Pulmonary artery endothelial cell (primary cell): ENCODE data around the gene PRKCA. TPM values are rescaled to one million over a fixed set of nuclear protein-coding genes. Genes with fewer than 3 reads are reported as not detected.
A peak's percentile ranks its signal among the peaks of the same experiment; 100 is the strongest.
"Not testable (repeated sequence)": the region's sequence is repeated elsewhere in the genome, so short reads cannot be mapped to it uniquely, and the experiment has no call there.

Source experiments
- DNase-seq: peaks from one replicate; pipeline ENCODE4 v3.0.0-alpha.2; 2011; ENCODE audit warnings: low read depth, low spot score
- total RNA-seq: library from RNA; depleted of rRNA; stranded (reverse); fragments of >200 nt; gene quantifications from 2 replicates; pipeline ENCODE4 v1.2.3, GENCODE V29; 2014

Gene PRKCA
- total RNA-seq, 1 donor from 2014 or later = 10.8 TPM

DNA sequence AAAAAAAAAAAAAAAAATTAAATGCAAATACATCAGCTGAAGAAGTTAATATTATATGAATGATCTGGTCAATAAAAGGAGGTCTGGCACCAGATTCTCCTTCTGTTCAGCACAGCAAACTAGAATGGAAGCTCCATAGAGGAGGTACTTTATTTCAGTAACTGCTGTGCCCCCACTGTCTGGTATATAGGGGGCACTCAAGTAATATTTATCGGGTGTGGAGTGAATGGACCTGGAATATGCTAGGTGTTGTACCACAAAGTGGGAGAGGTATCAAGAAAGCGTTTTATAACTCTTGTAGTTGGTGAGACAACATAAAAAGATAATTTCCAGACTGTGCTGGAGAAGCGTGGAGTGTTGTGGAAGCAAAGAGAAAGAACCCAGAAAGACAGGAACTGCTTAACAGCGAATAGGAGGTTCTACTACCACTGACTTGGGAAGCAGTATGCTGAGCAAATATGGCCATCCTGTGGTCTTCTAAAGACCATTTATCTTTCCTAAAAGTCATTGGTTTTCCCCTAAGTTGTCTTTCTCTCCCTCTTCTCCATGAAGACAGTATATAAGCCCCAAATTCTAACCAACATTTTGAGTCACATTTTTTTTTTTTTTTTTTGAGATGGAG is 12.2 kb upstream of the PRKCA start:
- DNase-seq = no peak

DNA sequence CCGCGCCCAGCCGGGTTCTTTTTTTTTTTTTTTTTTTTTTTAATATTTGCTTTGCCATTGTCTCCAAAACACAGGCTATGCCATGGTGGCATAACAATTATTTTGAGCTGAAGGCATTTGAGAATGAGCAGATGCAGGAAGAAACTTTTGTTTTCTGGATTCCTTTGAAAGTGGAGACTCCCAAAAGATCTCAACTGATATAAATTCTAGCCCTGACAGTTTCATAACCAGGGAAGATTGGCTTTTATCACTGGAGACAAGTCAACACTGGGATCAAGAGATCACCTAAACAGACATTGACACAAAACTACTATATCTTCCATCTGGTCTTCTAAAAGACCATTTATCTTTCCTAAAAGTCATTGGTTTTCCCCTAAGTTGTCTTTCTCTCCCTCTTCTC is 10.1 kb upstream of the PRKCA start:
- no peak for DNase-seq

DNA sequence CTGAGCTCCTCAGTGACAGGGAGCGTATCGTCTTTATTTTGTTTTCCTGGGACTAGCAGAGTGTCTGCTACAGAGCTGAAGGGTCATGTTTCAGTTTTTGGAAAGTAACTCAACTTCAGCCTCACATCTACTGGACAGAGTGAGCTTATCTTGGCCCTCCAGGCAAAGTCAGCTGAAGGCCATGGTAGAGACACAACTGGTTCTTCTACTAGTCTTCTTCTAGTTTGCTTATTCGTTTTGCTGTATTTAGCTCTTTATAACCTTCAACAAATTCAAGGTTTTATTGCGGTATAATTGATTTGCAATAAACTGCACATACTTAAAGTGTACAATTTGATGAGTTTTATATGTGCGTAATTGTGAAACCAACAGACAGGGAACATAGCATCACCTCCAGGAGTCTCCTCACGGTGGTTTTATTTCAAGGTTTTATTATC is 6.1 kb upstream of the PRKCA start:
- DNase-seq = no peak

DNA sequence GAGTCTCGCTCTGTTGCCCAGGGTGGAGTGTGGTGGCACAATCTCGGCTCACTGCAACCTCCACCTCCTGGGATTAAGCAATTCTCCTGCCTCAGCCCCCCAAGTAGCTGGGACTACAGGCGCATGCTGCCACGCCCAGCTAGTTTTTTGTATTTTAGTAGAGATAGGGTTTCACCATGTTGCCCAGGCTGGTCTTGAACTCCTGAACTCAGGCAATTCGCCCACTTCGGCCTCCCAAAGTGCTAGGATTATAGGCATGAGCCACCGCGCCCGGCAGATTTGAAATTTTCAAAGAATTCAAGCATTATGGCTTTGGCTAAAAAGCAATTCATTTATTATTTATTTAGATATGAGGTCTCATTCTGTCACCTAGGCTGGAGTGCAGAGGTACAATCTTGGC is 5.0 kb upstream of the PRKCA start:
- not testable (repeated sequence) for DNase-seq

DNA sequence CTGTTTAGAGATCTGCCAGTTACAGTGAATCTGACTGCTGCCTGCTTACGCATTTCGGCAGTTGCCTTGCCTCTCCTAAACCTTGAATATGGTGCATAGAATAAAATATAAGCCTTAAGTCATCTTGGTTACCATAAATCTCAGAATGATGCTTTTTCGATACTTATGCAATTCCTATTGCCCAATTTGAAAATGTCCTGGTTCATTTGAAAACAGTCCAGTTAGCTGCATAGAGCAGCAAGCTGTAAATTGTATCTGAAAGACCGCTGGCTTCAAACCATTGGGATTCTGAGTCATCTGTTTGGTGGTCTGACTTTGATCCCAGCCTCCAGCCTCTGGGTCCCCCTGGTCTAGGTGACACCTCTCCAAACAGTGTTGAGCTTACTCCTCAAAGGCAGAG is 2.7 kb upstream of the PRKCA start:
- no peak for DNase-seq

DNA sequence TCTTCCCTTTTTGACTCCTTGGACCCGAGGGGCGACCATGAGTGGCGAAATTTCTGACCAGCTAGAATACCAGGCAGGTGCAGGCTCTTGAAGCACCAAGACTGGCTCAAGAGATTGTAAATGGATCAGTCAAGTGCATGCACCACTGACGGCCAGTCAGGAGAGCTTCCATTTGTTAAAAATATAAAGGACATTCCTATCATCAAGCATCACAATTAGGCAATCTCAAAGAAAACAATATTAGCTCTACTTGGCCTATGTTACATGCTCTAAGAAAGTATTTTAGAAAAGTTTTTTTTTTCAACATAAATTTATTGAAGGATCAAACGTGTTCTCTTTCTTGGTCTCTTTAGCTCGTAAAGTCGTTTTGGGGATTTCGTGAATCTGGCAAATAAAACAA is 1.5 kb upstream of the PRKCA start:
- DNase-seq = no peak

DNA sequence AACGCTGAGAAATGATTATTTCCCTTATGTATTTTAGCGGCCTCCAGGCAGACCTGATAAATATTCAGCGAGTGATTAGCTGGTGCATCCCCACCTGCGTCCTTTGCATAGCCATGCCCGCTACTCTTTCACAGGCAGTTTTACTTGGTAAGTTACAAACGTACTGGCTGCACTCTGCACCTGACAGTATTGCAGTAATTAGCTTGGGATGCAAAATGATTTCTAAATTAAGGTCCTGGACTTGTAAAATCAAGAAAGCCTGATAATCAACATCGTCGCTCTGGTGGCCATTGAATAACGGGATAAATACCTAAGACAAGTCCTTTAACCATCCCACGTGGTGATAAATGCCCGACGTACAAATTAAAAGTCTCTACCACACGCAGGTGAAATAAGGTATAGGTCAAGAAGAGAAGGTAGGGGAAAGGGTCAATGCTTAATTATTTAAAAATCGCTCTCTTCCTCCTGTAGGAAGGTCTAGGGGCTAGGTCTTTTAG is 998 bp upstream of the PRKCA start:
- no peak for DNase-seq

DNA sequence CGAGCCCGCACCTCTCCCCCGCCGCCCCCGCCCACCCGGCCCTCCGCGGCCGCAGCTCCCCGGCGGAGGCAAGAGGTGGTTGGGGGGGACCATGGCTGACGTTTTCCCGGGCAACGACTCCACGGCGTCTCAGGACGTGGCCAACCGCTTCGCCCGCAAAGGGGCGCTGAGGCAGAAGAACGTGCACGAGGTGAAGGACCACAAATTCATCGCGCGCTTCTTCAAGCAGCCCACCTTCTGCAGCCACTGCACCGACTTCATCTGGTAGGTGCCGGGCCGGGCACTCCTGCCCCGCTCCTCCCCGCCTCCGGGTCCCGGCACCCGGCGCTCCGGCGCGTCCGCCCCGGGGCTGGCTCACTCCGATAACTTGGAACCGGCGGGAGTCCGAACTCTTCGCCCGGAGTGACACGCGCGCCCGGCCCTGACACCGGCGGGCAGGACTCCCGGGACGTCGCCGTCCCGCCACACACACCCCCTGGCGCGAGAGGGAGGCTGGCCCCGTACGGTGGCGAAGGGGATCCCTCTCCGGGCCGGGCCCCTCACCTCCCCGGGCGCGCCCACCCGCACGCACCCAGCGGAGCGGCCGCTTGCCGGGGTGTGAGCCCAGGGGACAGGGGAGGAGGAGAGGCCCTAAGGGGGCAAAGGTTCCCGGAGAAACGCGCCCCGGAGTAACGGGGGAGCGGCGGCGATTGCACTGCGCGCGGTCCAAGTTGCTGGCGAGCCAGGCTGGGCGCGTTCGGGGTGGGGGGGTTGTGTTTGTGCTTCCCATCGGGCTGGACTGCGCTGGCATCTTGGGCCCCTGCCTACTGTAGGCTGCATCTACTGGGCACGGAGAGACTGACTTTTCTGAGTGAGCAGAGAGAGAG is 581 bp downstream of the PRKCA start:
- peak; percentile 29 for DNase-seq

DNA sequence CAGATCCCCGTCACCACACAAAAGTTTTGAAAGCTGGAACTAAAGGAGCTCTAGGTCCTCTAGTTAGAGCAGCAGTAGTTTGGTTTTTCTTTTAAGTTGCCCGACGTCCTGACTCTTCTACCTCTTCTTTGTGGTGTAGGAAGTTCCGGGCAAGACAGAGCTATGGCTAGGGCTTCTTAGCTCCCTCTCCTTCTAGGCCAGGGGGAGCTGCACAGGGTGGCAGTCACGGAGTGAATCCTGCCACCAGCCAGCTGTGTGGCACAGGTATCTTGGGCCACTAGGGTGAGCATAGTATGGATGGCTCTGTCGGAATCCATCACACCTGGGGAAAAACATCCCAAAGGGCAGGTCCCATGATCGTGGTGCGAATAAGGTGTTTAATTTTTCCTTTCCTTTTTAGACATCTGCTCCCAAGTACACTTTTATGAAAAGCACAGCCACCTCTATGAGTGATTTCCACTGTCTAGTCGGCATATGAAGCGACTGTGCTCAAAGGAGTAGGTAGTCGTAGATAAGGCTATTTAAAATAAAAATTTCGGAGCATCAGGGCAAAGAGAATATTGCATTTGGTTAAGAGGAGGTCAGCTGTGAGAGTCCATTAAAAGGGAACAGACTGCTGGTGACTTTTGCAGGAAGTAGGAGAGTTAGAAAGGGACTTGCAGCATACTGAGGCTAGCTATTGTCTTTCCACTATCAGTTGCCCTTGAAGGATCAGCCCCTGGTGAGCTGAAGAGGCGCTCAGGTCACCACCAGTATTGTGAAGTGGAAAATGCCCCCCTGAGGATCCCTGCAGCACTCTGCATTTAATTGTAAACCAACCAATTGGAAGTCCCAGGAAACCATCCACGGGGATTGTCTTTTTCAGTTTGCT is 2.1 kb downstream of the PRKCA start:
- no peak for DNase-seq

DNA sequence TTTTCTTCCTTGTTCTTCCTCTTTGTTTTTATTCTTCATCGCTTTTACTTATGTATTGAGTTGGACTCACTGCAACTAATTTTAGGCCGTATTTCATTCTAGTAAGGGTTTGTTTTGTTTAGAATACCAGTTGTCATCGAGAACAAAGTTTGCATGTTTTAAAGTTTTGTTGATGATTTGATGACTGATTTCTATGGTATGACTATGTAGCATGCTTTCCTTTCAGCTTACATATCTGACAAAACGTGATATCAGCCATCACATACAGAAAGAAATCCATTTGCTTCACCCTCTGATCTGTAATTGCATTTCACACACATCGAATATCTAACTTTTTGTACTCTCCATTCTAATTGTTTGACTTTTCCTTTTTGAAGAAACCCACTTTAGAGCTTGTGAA is 4.0 kb downstream of the PRKCA start:
- no peak for DNase-seq

DNA sequence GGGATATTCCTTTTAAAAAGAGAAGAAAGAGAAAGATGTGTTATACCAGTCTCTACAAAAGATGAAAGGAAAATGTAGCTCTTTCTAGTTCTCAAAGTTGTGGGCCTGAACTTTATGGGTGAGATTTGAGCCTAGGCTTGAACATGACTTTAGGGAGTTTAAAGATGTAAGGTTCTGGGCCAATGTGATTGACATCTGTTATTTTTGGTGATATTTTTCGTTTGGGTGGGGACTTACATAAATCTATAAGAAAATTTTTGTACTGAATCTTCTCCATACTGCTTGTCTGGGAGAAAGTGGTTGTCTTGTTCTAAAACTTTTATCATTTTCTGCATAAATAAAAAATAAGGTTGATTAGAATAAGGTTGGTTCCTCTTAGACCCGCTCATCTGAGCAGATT is 4.8 kb downstream of the PRKCA start:
- DNase-seq = no peak

DNA sequence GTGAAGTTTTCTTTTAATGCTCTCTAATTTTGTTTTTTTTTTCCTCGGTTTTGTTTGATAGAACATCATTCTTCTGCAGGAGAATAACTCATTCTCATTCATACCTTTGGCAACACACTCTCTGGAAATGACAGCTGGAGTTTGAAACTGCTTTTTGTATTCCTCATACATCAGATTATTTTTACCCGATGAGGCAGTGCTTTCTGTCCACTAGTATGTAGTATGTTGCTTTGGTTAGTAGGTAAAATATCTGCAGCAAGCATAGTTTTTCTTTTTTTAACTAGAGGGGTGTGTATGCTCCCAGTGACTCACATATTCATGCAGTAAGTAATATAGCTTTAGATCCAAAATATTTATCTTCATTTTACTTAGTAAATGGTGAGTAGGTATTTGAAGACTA is 6.4 kb downstream of the PRKCA start:
- no peak for DNase-seq

DNA sequence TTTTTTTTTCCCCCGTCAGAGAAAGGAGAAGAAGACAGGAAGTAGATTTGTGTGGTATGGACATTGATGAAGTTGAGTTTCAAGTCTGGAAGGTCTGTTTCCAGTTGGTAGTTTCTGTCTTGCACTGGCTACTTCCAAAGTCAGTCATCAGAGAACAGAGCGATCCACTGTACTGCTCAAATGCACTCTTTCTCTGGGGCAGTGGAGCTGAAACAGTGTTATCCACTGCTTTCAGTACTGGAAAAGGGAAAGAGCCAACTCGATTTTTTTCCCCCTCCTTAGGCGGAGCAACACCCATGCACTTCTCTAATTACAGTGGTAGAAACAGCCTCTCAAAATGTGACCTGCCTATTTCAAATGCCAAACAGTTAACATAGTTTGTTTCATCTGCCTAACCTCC is 7.4 kb downstream of the PRKCA start:
- no peak for DNase-seq

DNA sequence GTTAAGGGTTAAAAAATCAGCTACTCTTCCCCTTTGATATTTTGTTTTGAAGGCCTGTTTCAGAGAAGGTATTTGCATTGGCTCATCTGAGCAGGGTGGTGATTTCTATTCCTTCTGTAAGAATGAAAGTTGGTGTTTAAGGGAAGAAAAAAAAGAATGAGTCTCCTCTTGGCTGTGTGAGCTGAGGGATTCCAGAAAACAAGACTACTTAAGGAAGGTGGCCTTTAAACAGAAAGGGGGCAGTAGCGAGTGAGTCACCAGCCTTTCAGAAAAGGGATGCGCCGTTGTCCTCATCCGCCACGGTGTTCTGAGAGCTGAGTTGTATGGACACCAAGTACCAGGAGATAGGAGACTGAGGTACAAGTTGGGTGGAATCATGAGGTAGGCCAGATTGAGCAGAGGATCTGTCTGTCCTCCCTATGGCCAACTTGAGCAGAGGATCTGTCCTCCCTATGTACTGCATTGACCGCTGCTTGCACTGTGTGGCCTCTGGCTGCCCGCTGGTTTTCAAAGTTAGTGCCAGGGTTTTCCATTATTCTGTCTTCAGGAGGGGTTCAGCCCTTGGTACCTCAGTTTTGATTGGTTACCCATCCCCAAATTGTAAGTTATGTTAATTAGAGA is 8.2 kb downstream of the PRKCA start:
- DNase-seq = no peak

DNA sequence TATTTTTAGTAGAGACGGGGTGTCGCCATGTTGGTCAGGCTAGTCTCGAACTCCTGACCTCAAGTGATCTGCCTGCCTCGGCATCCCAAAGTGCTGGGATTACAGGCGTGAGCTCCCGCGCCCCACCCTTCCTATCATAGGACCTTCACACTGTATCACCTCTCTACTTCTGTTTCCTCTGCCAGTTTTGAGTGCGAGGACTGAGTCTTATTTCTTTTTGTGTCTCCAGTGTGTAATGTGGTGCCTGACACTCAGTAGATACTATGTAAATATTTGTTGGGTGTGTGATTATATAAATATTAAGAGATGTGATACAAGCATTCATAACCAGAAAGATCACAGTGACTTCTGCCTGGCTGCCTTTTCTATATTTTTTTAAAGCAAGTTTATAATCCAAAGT is 10.5 kb downstream of the PRKCA start:
- DNase-seq = no peak

DNA sequence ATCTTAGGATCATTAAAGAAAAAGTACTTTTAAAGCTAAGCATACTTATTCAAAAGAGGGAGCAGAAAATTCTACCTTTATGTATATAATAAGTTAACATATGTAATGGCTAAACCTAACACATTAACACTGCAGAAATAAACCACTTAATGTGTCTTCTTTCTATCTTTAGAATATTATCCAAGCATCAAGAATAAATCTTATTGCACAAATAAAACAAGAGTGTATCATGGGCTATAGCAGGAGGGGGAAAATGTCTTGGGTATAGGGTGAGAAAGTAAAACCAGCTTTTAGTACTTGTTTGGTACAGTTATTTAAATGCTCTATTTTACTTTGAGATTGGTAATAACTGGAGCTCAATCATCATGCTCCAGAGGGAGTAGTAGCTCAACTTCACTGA is 10.9 kb downstream of the PRKCA start:
- no peak for DNase-seq

DNA sequence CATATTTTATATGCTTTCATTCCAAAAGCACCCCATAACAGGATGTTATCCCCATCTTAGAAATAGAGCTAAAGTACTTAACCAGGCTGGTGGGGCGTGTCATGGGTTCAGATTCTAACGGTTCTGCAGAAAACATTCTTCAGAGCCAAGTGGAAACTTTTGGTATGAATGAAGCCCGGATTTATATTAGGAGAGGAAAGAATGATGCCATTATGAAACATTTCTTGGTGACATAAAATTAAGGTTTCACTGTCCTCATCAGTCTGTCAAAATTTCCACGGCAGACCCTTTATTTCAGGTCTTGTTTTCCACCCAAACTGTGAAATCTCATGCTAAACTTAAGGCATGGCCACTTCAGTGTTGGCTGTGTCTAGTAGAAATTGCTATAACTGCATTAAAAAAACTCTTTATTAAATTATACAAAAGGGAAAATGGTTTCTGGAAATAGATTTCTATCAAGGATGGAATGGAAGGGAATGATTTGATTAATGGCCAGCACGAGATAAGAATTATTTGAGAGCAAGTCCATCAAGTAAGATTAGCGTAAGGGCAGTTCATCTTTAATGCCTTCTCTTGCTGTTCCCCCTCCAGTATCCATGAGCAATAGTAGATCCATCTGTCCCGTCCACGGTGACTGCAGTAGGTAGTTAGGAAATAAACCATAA is 11.7 kb downstream of the PRKCA start:
- DNase-seq = no peak

DNA sequence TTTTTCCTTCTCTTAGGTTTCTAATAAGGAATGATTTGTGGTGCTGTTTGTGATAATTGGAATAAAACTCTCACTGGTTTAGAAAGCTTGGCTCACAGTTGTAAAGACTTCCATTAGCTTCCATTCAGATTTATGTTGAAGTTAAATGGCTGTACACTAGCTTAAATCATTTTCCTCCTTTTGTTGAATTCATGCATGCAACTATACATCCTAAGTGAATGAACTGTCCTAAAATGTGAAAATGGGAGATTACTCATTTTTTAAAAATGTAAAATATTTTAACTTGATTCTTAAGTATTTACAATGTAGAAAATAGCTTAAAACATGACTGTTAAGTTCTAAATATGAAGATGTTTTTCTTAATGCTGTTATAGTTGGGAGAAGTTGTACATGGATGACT is 15.2 kb downstream of the PRKCA start:
- no peak for DNase-seq

DNA sequence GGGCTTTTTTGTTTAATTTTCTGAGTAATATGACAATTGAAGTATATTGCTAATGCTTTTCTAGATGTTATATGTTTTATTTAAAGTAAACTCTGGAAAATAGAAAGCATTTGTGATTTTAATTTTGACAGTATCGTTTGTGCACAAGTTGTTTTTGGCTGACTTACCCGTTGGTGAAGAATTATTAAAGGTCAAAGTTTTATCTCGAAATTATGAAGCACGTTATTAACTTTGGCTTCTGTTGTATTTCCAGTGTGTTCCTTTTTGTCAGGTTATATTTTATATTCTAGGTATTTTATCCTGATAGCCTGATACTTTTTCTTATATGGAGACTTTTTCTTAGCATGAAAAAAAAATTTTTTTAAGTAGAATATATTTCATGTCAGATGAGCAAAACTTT is 16.8 kb downstream of the PRKCA start:
- no peak for DNase-seq

DNA sequence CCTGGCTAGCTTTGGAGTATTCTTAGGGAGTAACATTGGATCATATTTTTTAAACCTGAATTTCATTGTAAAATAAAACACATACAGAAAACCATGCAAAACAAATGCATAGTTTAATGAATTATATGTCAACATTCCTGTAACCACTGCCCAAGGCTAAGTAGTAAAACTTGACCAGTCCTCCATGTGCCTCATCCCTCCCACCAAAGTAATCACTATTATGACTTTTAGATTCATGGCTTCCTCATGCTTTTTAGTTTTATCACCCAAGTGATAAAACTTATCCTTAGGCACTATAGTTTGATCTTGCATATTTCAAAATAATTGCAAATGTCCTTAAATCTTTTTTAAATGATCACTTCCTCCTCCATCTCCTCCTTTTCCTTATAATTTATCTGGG is 20.4 kb downstream of the PRKCA start:
- DNase-seq = no peak
